Ammon's horn (tissue), 1 donor: Measurements from ENCODE around the gene FAM193A.
"Not testable (repeated sequence)": the region's sequence is repeated elsewhere in the genome, so short reads cannot be mapped to it uniquely, and the experiment has no call there.

Experiments
- DNase-seq: peaks from one replicate; pipeline ENCODE4 v3.0.0-alpha.2; 2016; ENCODE audit warnings: low spot score

The FAM193A gene

GRCh38 chr4:2652415-2653160 is 116.1 kb downstream of the FAM193A start:
- DNase-seq = no peak

DNA sequence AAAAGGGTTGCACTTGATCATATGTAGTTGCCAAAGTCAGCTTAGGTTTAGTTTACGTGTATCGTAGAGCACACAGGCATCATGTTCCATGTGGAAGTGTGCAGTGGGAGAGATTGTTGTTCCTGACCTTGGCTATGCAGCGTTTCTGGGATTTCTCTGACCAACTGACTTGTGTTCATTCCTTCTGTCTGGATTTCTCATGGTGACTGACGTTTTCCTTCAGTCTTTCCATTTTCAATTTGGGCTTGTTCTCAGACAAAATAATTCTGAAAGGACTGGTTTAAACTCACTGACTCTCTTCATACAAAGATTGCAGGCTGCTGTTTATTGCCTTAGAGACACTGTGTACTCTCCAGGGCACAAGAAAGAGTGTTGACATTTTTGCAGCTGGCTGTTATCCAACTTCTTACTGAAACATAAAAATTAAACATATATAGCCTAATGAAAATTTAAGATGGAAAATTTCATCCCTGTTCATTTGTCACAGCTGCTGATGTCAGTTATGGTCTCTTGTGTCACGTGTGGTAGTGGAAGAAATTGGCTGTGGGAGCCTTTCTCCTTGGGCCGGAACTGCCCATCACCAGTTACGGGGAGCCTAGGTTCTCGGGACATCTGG is 124.3 kb downstream of the FAM193A start:
- DNase-seq = no peak

GRCh38 chr4:2662598-2662997 is 126.2 kb downstream of the FAM193A start:
- no peak for DNase-seq

- DNase-seq = no peak
Measured at GRCh38 chr4:2663275-2663674, 126.8 kb downstream of the FAM193A start.

DNA sequence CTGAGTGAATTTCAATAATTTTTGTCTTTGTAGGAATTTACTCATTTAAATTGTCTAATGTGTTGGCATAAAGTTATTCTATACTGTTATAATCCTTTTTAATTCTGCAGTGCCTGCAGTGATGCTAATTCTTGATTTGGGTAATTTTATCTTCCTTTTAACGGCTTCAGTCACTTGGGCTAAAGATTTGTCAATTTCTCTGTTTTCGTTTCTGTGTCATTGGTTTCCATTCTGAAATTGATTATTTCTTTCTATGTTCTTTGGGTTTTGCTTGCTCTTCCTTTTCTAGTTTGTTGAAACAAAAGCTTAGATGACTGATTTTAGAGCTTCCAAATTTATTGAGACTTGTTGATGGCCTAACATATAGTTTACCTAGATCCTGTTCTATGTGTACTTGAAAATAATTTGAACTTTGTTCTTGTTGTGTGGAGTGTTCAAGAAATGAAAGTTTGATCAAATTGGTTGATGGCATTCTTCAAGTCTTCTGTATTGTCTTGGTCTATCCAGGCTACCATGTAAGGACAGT is 130.3 kb downstream of the FAM193A start:
- DNase-seq = no peak

GRCh38 chr4:2667428-2667827 is 131.0 kb downstream of the FAM193A start:
- no peak for DNase-seq

- DNase-seq = no peak
Measured at GRCh38 chr4:2671267-2671895, 134.9 kb downstream of the FAM193A start.

- DNase-seq = no peak
Measured at GRCh38 chr4:2672082-2672481, 135.6 kb downstream of the FAM193A start.

GRCh38 chr4:2672700-2673099 is 136.3 kb downstream of the FAM193A start:
- DNase-seq = no peak

DNA sequence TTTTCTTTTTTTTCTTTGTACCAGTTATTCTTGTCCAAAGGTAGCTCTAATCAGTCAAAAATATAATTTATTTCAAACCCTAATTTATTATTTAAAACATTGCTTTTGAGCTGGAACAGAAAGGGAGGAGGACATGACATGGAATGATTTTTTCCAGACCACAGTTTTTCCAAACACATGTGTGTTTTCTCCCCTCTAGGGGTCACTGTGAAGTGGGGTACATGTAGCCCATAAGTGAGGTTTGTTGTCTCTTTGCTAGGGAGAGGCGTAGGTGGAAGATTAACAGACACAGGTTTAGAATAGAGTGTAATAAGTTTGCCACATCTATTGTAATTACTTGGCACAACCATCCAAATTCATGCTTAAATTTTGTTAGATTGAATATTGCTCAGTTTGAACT is 136.7 kb downstream of the FAM193A start:
- DNase-seq = no peak

DNA sequence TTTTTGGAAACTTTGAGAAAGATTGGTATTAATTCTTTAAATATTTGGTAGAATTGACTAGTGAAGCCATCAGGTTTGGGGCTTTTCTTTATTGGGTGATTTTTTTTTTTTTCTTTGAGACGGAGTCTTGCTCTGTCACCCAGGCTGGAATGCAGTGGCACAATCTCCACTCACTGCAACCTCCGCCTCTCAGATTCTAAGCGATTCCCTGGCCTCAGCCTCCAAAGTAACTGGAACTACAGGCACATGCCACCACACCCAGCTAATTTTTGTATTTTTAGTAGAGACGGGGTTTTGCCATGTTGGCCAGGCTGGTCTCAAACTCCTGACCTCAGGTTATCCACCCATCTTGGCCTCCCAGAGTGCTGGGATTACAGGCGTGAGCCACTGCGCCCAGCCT is 143.3 kb downstream of the FAM193A start:
- DNase-seq = not testable (repeated sequence)

DNA sequence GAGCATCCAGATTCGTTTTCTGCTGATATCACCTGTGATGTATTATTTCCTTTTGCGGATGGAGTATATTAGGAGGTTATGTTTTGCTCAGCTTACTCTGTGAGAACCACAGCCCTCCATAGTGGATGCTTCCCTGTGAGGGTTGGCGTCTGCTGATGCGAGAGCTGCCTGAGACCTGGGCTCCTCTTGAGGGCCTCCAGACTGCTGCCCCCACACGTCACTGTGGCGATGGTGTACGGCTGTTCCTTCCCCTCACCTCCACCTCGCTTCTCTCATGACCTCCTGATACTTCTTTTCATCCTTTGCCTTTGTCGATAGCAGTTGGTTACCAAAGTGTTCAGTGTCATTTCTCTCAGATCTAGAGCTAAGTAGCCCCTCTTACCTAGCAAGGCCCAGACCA is 148.0 kb downstream of the FAM193A start:
- DNase-seq = no peak

- DNase-seq = no peak
Measured at GRCh38 chr4:2685541-2685940, 149.1 kb downstream of the FAM193A start.

DNA sequence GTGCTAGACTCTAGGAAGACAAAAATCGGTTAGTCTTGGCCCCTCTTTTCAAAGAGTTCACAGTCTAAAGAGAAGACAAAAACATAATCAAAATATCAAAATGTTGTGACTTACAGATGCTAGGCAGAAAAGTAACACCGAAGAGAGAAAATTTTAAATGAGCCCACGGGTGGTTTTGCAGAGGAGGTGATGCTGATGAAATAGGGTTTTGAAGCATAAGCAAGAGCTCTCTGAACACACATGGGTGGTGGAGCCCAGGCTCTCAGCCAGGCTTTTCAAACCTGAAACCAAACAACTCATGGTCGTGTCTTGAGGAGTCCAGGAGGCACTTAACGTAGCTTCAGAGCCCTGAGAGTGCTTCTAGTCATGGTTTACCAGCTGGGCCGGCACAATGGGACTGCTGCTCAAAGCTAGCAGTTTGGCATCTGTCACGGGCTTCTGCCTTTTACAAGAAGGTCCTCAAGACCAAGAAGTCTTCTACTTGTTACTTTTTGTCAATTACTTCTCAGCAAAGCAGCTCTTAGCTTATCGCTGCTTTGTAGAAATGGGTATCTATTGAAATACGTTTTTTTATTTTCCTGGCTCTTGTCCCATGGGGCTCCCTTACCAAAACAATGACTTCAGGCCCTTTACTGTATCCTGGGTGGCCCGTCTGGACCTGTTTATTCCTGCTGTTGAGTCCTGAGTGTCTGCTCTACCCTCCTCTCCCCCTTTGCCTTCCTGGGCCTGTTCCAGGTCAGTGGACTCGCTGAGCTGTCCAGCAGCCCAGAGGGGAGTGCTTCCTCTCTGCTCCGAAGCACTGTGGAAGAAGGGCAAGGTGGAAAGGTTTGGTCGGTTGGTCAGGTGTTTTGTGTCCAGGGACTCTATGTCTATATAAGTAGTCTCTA is 150.2 kb downstream of the FAM193A start:
- DNase-seq = no peak

- DNase-seq = no peak
Measured at GRCh38 chr4:2688281-2688680, 151.8 kb downstream of the FAM193A start.

GRCh38 chr4:2688697-2689096 is 152.2 kb downstream of the FAM193A start:
- DNase-seq = no peak

GRCh38 chr4:2689114-2689513 is 152.7 kb downstream of the FAM193A start:
- no peak for DNase-seq

- no peak for DNase-seq
Measured at GRCh38 chr4:2689825-2690700, 153.6 kb downstream of the FAM193A start.

DNA sequence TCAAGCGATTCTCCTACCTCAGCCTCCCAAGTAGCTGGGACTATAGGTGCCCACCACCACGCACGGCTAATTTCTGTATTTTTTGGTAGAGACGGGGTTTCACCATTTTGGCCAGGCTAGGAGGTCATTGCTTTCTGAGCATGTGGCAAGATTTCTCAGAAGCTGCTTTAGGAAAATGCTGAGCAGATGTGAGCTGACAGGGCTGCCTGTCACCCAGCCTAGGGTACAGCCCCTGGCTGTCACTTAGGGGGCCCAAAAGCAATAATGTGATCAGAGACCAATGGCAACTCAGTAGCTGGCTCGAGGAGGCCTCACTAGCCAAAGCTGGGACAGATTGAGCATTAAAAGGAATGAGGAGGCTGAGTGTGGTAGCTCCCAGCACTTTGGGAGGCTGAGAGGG is 154.9 kb downstream of the FAM193A start:
- no peak for DNase-seq

- no peak for DNase-seq
Measured at GRCh38 chr4:2691952-2692435, 155.5 kb downstream of the FAM193A start.

GRCh38 chr4:2694691-2695090 is 158.2 kb downstream of the FAM193A start:
- no peak for DNase-seq
